Vagina (tissue), 2 donors: ENCODE results near the gene FAM124A.

Experiments
- POLR2A ChIP-seq, 2 donors: fragments of 450-650 bp; IDR thresholded peaks; one replicate each; pipeline ENCODE4 v1.6.1; 2017; ENCODE audit warnings: antibody characterized with exemption in 2 of 2, mild to moderate bottlenecking in 2 of 2, moderate library complexity in 2 of 2
- POLR2AphosphoS5 ChIP-seq, 2 donors: sonication (generic); formaldehyde crosslinking; IDR thresholded peaks; one replicate each; pipeline ENCODE4 v1.9.0; 2017; ENCODE audit warnings: antibody characterized with exemption in 2 of 2, mild to moderate bottlenecking in 2 of 2, low read depth in 1 of 2; ENCODE audit not compliant: insufficient read depth in 1 of 2
- TF ChIP-seq, protein P1 (sequence below), 3 experiments: fragments of 450-650 bp in 2 of 3; fragments of 200-600 bp in 1 of 3; sonication (generic) in 1 of 3; IDR thresholded peaks; one replicate each; pipeline ENCODE4 v1.5.1; 2017 to 2019; ENCODE audit warnings: antibody characterized with exemption in 3 of 3, mild to moderate bottlenecking in 2 of 3, moderate library complexity in 2 of 3

DNA sequence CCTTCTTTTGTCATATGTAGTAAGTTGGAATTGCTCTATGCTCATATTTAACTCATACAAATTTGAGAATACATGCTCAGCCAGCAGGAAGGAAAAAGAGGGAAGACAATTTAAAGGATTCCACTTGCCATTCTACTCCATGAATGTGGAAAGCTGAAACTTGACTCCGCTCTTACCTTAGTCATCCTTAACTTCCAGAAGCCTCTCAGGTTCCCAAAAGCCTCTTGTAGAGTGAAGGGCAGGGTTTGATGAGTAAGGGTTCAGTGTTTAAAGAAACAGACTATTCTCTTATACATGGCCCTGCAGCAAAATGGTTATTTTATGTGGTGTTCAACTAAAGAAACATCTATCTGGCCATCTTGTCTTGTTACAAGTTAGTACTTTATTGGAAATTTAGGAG, 27.1 kb downstream of the FAM124A start:
- TF ChIP-seq, protein P1, sequence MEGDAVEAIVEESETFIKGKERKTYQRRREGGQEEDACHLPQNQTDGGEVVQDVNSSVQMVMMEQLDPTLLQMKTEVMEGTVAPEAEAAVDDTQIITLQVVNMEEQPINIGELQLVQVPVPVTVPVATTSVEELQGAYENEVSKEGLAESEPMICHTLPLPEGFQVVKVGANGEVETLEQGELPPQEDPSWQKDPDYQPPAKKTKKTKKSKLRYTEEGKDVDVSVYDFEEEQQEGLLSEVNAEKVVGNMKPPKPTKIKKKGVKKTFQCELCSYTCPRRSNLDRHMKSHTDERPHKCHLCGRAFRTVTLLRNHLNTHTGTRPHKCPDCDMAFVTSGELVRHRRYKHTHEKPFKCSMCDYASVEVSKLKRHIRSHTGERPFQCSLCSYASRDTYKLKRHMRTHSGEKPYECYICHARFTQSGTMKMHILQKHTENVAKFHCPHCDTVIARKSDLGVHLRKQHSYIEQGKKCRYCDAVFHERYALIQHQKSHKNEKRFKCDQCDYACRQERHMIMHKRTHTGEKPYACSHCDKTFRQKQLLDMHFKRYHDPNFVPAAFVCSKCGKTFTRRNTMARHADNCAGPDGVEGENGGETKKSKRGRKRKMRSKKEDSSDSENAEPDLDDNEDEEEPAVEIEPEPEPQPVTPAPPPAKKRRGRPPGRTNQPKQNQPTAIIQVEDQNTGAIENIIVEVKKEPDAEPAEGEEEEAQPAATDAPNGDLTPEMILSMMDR (IDR thresholded peaks at IDR 0.05), result no peak
- TF ChIP-seq POLR2A (IDR thresholded peaks at IDR 0.05) (no peak), POLR2AphosphoS5 (IDR thresholded peaks at IDR 0.05; ENCODE audit: insufficient read depth in 1 of 2, low read depth in 1 of 2) (no peak)
